ENCODE measurements around the gene GPC5.

GPC5 gene

GRCh38 chr13:91565296-91565695 lies 166.9 kb downstream of the GPC5 start:
- H2BK120ac ChIP-seq (ENCODE audit: low read depth, low read length) = no peak overlapping the region
- no peak overlapping the region for H3K4me3 ChIP-seq (ENCODE audit: insufficient read depth in 1 of 2, low read depth in 1 of 2, low read length in 2 of 2)
- H3K79me1 ChIP-seq (replicated peaks; ENCODE audit: low read length, poor library complexity, severe bottlenecking) = no peaks in the 10 kb centered on the region
- no peak overlapping the region for H3K9ac ChIP-seq (ENCODE audit: low read length)
- no peak overlapping the region for H2AK5ac ChIP-seq (ENCODE audit: low read length, severe bottlenecking)
- no peaks in the 10 kb centered on the region for H3K9me3 ChIP-seq (ENCODE audit: control insufficient read depth, low read length)
- DNase-seq = no peak
- H3K14ac ChIP-seq (ENCODE audit: low read length in 2 of 2) = no peak overlapping the region
- H3K23ac ChIP-seq (ENCODE audit: low read length in 2 of 2) = no peak overlapping the region
- no peak overlapping the region for H3K4ac ChIP-seq (ENCODE audit: low read depth in 1 of 2, low read length in 2 of 2)
- no peaks in the 10 kb centered on the region for H3K36me3 ChIP-seq (ENCODE audit: control insufficient read depth in 1 of 2, insufficient read depth in 2 of 2, low read depth in 1 of 2, low read length in 2 of 2)
- H3K27ac ChIP-seq (ENCODE audit: low read length, poor library complexity, severe bottlenecking) = no peak overlapping the region
- no peak overlapping the region for H2BK15ac ChIP-seq (ENCODE audit: low read depth, poor library complexity, severe bottlenecking)
- no peak overlapping the region for H4K91ac ChIP-seq (ENCODE audit: low read length)
- H3K18ac ChIP-seq (ENCODE audit: low read depth in 1 of 2, low read length in 2 of 2) = no peak overlapping the region
- 94% methylated on average over 2 of the region's 5 CpGs for WGBS
- H3K4me1 ChIP-seq (ENCODE audit: control insufficient read depth, insufficient read depth, low read depth, low read length) = no peaks in the 10 kb centered on the region
- no peak overlapping the region for H2BK12ac ChIP-seq (ENCODE audit: low read length in 2 of 2)
- no peak overlapping the region for H2AFZ ChIP-seq (ENCODE audit: low read depth, low read length)
- no peak overlapping the region for H3K4me2 ChIP-seq (ENCODE audit: low read length, poor library complexity, severe bottlenecking)
- no peak overlapping the region for H4K8ac ChIP-seq (ENCODE audit: low read length)
- no peak overlapping the region for H2BK5ac ChIP-seq (ENCODE audit: low read depth, low read length, poor library complexity, severe bottlenecking)
- no peaks in the 10 kb centered on the region for H3K27me3 ChIP-seq (ENCODE audit: control insufficient read depth in 1 of 2, insufficient read depth in 1 of 2, low read length in 2 of 2)

GRCh38 chr13:91567485-91568207 lies 169.2 kb downstream of the GPC5 start:
- H2BK15ac ChIP-seq (ENCODE audit: low read depth, poor library complexity, severe bottlenecking) = no peak overlapping the region
- H4K91ac ChIP-seq (ENCODE audit: low read length) = no peak overlapping the region
- no peak overlapping the region for H2BK12ac ChIP-seq (ENCODE audit: low read length in 2 of 2)
- H4K8ac ChIP-seq (ENCODE audit: low read length) = no peak overlapping the region
- no peak overlapping the region for H3K14ac ChIP-seq (ENCODE audit: low read length in 2 of 2)
- H3K4me3 ChIP-seq (ENCODE audit: insufficient read depth in 1 of 2, low read depth in 1 of 2, low read length in 2 of 2) = no peak overlapping the region
- no peaks in the 10 kb centered on the region for H3K36me3 ChIP-seq (ENCODE audit: control insufficient read depth in 1 of 2, insufficient read depth in 2 of 2, low read depth in 1 of 2, low read length in 2 of 2)
- whole genome bisulfite sequencing = 100% methylated on average over 2 of the region's 5 CpGs
- H3K4me1 ChIP-seq (ENCODE audit: control insufficient read depth, insufficient read depth, low read depth, low read length) = no peaks in the 10 kb centered on the region
- no peaks in the 10 kb centered on the region for H3K79me1 ChIP-seq (replicated peaks; ENCODE audit: low read length, poor library complexity, severe bottlenecking)
- H3K4me2 ChIP-seq (ENCODE audit: low read length, poor library complexity, severe bottlenecking) = no peak overlapping the region
- H3K9ac ChIP-seq (ENCODE audit: low read length) = no peak overlapping the region
- no peak overlapping the region for H3K23ac ChIP-seq (ENCODE audit: low read length in 2 of 2)
- no peak overlapping the region for H3K27ac ChIP-seq (ENCODE audit: low read length, poor library complexity, severe bottlenecking)
- H2AK5ac ChIP-seq (ENCODE audit: low read length, severe bottlenecking) = no peak overlapping the region
- H3K4ac ChIP-seq (ENCODE audit: low read depth in 1 of 2, low read length in 2 of 2) = peak overlapping the region in 1 of 2 experiments; percentile 79
- H2BK120ac ChIP-seq (ENCODE audit: low read depth, low read length) = peak overlapping the region; percentile 37
- peak overlapping the region in 1 of 2 experiments; percentile 81 for H3K18ac ChIP-seq (ENCODE audit: low read depth in 1 of 2, low read length in 2 of 2)
- DNase-seq = peak; percentile 76
- H3K27me3 ChIP-seq (ENCODE audit: control insufficient read depth in 1 of 2, insufficient read depth in 1 of 2, low read length in 2 of 2) = no peaks in the 10 kb centered on the region
- H3K9me3 ChIP-seq (ENCODE audit: control insufficient read depth, low read length) = no peaks in the 10 kb centered on the region
- H2BK5ac ChIP-seq (ENCODE audit: low read depth, low read length, poor library complexity, severe bottlenecking) = no peak overlapping the region
- H2AFZ ChIP-seq (ENCODE audit: low read depth, low read length) = no peak overlapping the region

GRCh38 chr13:91571681-91572080 lies 173.3 kb downstream of the GPC5 start:
- Histone ChIP-seq H3K4me2 (ENCODE audit: low read length, poor library complexity, severe bottlenecking) (no peak overlapping the region), H3K4me1 (ENCODE audit: control insufficient read depth, insufficient read depth, low read depth, low read length) (no peaks in the 10 kb centered on the region), H2AFZ (ENCODE audit: low read depth, low read length) (no peak overlapping the region), H3K27ac (ENCODE audit: low read length, poor library complexity, severe bottlenecking) (no peak overlapping the region), H2BK15ac (ENCODE audit: low read depth, poor library complexity, severe bottlenecking) (no peak overlapping the region), H3K79me1 (replicated peaks; ENCODE audit: low read length, poor library complexity, severe bottlenecking) (no peaks in the 10 kb centered on the region), H3K36me3 (ENCODE audit: control insufficient read depth in 1 of 2, insufficient read depth in 2 of 2, low read depth in 1 of 2, low read length in 2 of 2) (no peaks in the 10 kb centered on the region), H4K8ac (ENCODE audit: low read length) (no peak overlapping the region), H3K18ac (ENCODE audit: low read depth in 1 of 2, low read length in 2 of 2) (no peak overlapping the region), H3K9me3 (ENCODE audit: control insufficient read depth, low read length) (no peaks in the 10 kb centered on the region), H2BK12ac (ENCODE audit: low read length in 2 of 2) (no peak overlapping the region), H2AK5ac (ENCODE audit: low read length, severe bottlenecking) (no peak overlapping the region), H3K4ac (ENCODE audit: low read depth in 1 of 2, low read length in 2 of 2) (no peak overlapping the region), H3K23ac (ENCODE audit: low read length in 2 of 2) (no peak overlapping the region), H2BK120ac (ENCODE audit: low read depth, low read length) (no peak overlapping the region), H3K4me3 (ENCODE audit: insufficient read depth in 1 of 2, low read depth in 1 of 2, low read length in 2 of 2) (no peak overlapping the region), H3K14ac (ENCODE audit: low read length in 2 of 2) (no peak overlapping the region), H2BK5ac (ENCODE audit: low read depth, low read length, poor library complexity, severe bottlenecking) (no peak overlapping the region), H4K91ac (ENCODE audit: low read length) (no peak overlapping the region), H3K27me3 (ENCODE audit: control insufficient read depth in 1 of 2, insufficient read depth in 1 of 2, low read length in 2 of 2) (no peaks in the 10 kb centered on the region), H3K9ac (ENCODE audit: low read length) (no peak overlapping the region)
- no CpG with 5 or more reads among the region's 5 CpGs for WGBS
- DNase-seq = no peak

GRCh38 chr13:91572439-91572838 lies 174.0 kb downstream of the GPC5 start:
- no peak overlapping the region for H3K4ac ChIP-seq (ENCODE audit: low read depth in 1 of 2, low read length in 2 of 2)
- no peak overlapping the region for H2BK15ac ChIP-seq (ENCODE audit: low read depth, poor library complexity, severe bottlenecking)
- H3K23ac ChIP-seq (ENCODE audit: low read length in 2 of 2) = no peak overlapping the region
- no peaks in the 10 kb centered on the region for H3K36me3 ChIP-seq (ENCODE audit: control insufficient read depth in 1 of 2, insufficient read depth in 2 of 2, low read depth in 1 of 2, low read length in 2 of 2)
- 36% methylated on average over 1 of the region's 1 CpG for WGBS
- no peak overlapping the region for H3K18ac ChIP-seq (ENCODE audit: low read depth in 1 of 2, low read length in 2 of 2)
- H3K27ac ChIP-seq (ENCODE audit: low read length, poor library complexity, severe bottlenecking) = no peak overlapping the region
- H3K9ac ChIP-seq (ENCODE audit: low read length) = no peak overlapping the region
- no peak overlapping the region for H4K91ac ChIP-seq (ENCODE audit: low read length)
- H2BK12ac ChIP-seq (ENCODE audit: low read length in 2 of 2) = no peak overlapping the region
- no peaks in the 10 kb centered on the region for H3K79me1 ChIP-seq (replicated peaks; ENCODE audit: low read length, poor library complexity, severe bottlenecking)
- no peak overlapping the region for H3K4me2 ChIP-seq (ENCODE audit: low read length, poor library complexity, severe bottlenecking)
- H3K14ac ChIP-seq (ENCODE audit: low read length in 2 of 2) = no peak overlapping the region
- H3K4me3 ChIP-seq (ENCODE audit: insufficient read depth in 1 of 2, low read depth in 1 of 2, low read length in 2 of 2) = no peak overlapping the region
- H4K8ac ChIP-seq (ENCODE audit: low read length) = no peak overlapping the region
- H3K4me1 ChIP-seq (ENCODE audit: control insufficient read depth, insufficient read depth, low read depth, low read length) = no peaks in the 10 kb centered on the region
- no peak overlapping the region for H2BK120ac ChIP-seq (ENCODE audit: low read depth, low read length)
- H3K27me3 ChIP-seq (ENCODE audit: control insufficient read depth in 1 of 2, insufficient read depth in 1 of 2, low read length in 2 of 2) = no peaks in the 10 kb centered on the region
- DNase-seq = no peak
- peaks cover 3% of the 10 kb centered on the region for H3K9me3 ChIP-seq (ENCODE audit: control insufficient read depth, low read length)
- no peak overlapping the region for H2AFZ ChIP-seq (ENCODE audit: low read depth, low read length)
- no peak overlapping the region for H2AK5ac ChIP-seq (ENCODE audit: low read length, severe bottlenecking)
- no peak overlapping the region for H2BK5ac ChIP-seq (ENCODE audit: low read depth, low read length, poor library complexity, severe bottlenecking)
